Cerebellar cortex (tissue), 1 donor: ENCODE data around the gene PLCXD1.
"Not testable (repeated sequence)": the region's sequence is repeated elsewhere in the genome, so short reads cannot be mapped to it uniquely, and the experiment has no call there.

ENCODE experiments used
- DNase-seq: peaks from one replicate; pipeline ENCODE4 v3.0.0-alpha.2; 2015; ENCODE audit warnings: low spot score

The PLCXD1 gene

GRCh38 chrX:317424-318067 lies 36.4 kb downstream of the PLCXD1 start:
- DNase-seq = no peak

GRCh38 chrX:318068-318738 lies 37.0 kb downstream of the PLCXD1 start:
- DNase-seq = peak; percentile 100

GRCh38 chrX:318739-319578 lies 37.8 kb downstream of the PLCXD1 start, which contains the start of gene GTPBP6:
Gene GTPBP6 (minus strand): TSS chrX:318796. CDS start chrX:318787, 9 bp downstream.
- DNase-seq = peak; percentile 99

GRCh38 chrX:319579-320125 lies 38.5 kb downstream of the PLCXD1 start:
- no peak for DNase-seq

GRCh38 chrX:320126-320783 lies 39.1 kb downstream of the PLCXD1 start:
- DNase-seq = peak; percentile 71

GRCh38 chrX:323721-324628 lies 42.8 kb downstream of the PLCXD1 start:
- DNase-seq = peak; percentile 89

GRCh38 chrX:324664-325063 lies 43.5 kb downstream of the PLCXD1 start:
- not testable (repeated sequence) for DNase-seq

GRCh38 chrX:327660-328126 lies 46.5 kb downstream of the PLCXD1 start:
- no peak for DNase-seq

GRCh38 chrX:329291-329910 lies 48.2 kb downstream of the PLCXD1 start:
- no peak for DNase-seq

GRCh38 chrX:330141-330725 lies 49.1 kb downstream of the PLCXD1 start:
- DNase-seq = not testable (repeated sequence)

- no peak for DNase-seq
Measured at GRCh38 chrX:330726-331150, 49.6 kb downstream of the PLCXD1 start.

- no peak for DNase-seq
Measured at GRCh38 chrX:331151-331824, 50.1 kb downstream of the PLCXD1 start.

GRCh38 chrX:331825-332495 lies 50.8 kb downstream of the PLCXD1 start:
- DNase-seq = no peak

GRCh38 chrX:332496-332860 lies 51.3 kb downstream of the PLCXD1 start:
- DNase-seq = no peak

- no peak for DNase-seq
Measured at GRCh38 chrX:332916-333610, 51.9 kb downstream of the PLCXD1 start.

GRCh38 chrX:333611-334311 lies 52.6 kb downstream of the PLCXD1 start:
- no peak for DNase-seq

- DNase-seq = no peak
Measured at GRCh38 chrX:334331-334891, 53.2 kb downstream of the PLCXD1 start.
